ENCODE data around the gene NAV3.

Gene NAV3

DNA sequence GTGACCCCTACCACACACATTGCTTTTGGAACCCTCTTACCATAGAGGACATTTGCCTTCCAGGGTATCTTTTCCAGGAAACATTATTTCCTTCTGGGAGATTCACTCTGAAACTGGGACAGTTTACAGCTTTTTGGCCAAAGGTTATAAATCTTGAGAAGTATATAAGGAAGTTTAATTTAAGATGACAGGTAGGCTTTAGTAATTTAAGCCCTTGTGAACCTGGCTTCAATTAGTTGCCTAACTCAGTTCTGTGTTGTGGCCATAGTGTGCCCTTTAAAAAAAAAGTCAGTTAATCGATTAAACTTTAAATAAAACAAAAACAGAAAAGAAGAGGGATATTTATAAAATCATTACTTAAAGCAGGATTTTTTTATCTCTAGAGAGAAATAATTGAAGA lies 142.9 kb downstream of the NAV3 start:
- Mint-ChIP-seq H3K4me1 (no peaks in the 10 kb centered on the region), H3K27me3 (no peaks in the 10 kb centered on the region), H3K27ac (no peak overlapping the region), H3K9me3 (no peaks in the 10 kb centered on the region), H3K4me3 (no peak overlapping the region), H3K36me3 (no peaks in the 10 kb centered on the region)

DNA sequence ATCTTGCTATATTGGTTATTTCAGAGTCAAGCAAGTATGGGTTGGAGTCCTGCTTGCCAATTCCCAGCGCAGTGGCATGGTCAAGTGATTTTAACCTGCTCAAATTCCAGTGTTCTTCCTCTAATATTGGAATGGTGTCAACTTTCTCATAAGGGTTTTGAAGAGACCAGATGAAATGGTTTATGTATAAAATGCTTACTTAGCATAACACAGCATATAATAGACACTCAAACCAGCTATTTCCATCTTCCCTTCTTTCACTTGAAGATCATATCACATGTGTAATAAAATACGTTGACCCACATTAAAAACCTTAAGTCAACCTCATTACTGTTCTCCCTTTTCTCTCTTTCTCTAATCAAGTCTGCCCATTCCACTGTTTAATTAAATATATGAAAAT lies 144.0 kb downstream of the NAV3 start:
- no peak overlapping the region for H3K27ac Mint-ChIP-seq
- no peaks in the 10 kb centered on the region for H3K27me3 Mint-ChIP-seq
- H3K36me3 Mint-ChIP-seq = no peaks in the 10 kb centered on the region
- H3K4me1 Mint-ChIP-seq = no peaks in the 10 kb centered on the region
- no peaks in the 10 kb centered on the region for H3K9me3 Mint-ChIP-seq
- H3K4me3 Mint-ChIP-seq = no peak overlapping the region

DNA sequence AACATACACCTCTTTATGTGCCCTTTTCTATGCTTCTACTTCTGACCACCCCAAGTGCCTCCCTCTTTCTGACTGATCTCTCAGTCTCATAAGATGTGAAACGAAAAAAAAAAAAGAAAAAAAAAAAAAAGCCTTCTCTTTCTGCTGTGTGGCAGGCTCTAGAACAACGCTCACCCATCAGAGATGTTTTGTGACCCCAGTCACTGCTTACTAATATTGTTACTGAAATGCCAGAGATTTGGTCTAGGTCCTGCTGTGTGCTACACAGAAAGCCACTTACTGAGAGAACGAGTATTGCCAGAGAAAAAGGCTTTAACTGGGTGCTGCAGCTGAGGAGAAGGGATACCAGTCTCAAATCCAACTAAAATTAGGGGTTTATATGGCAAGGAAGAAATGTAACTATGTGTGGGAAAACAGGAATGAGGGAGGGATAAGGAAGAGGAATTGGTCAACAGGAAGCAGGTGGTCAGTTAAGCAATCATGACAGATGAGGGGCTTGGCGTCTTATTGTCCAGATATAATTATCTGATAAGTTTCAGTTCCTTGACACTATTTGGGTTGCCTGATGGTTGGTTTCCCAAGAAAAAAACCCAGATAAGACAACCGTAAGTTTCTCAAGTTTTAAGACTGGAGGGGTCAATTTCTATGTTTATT lies 149.0 kb downstream of the NAV3 start:
- Mint-ChIP-seq H3K9me3 (peaks cover 9% of the 10 kb centered on the region), H3K36me3 (no peaks in the 10 kb centered on the region), H3K27me3 (no peaks in the 10 kb centered on the region), H3K4me3 (no peak overlapping the region), H3K27ac (no peak overlapping the region), H3K4me1 (no peaks in the 10 kb centered on the region)

DNA sequence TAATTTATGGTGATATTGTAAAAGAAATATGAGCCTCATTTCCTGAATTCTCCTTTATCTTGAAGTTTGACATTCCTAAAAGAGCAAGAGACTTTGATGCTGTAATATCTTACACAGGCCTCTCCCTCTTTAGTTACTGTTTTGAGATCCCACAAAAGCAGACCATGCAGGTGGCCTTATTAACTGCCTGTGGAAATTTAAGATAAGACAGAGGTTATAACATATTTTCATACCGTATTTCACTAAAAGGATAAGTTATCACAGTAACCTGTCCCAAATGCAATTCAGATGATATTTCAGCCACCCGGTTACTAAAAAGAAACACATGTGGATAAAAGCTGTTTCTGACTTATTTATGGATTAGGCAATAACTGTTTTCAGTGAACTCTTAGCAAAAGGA lies 150.1 kb downstream of the NAV3 start:
- H3K4me3 Mint-ChIP-seq = no peak overlapping the region
- H3K9me3 Mint-ChIP-seq = peaks cover 9% of the 10 kb centered on the region
- no peaks in the 10 kb centered on the region for H3K36me3 Mint-ChIP-seq
- no peaks in the 10 kb centered on the region for H3K4me1 Mint-ChIP-seq
- H3K27ac Mint-ChIP-seq = no peak overlapping the region
- no peaks in the 10 kb centered on the region for H3K27me3 Mint-ChIP-seq

DNA sequence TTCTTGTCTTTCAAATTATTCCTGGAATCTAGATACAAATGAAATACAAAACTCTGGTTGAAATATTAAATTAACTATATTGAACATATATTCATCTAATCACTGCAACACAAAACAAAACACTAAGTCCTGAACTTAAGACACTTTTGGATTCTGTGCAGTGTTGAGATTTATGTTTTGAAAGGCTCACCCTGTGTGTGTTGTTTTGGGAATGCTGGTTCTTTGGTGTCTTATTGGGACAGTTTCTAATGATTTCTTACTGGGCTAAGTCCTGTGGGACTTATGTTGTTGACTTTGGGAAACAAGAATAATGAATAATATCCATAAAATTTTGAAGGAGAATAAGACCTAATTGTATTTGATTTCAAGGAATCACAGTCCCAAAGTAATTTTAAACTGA lies 153.2 kb downstream of the NAV3 start:
- Mint-ChIP-seq H3K4me3 (no peak overlapping the region), H3K4me1 (no peaks in the 10 kb centered on the region), H3K27me3 (no peaks in the 10 kb centered on the region), H3K9me3 (peaks cover 9% of the 10 kb centered on the region), H3K27ac (peak overlapping the region; percentile 18), H3K36me3 (no peaks in the 10 kb centered on the region)

DNA sequence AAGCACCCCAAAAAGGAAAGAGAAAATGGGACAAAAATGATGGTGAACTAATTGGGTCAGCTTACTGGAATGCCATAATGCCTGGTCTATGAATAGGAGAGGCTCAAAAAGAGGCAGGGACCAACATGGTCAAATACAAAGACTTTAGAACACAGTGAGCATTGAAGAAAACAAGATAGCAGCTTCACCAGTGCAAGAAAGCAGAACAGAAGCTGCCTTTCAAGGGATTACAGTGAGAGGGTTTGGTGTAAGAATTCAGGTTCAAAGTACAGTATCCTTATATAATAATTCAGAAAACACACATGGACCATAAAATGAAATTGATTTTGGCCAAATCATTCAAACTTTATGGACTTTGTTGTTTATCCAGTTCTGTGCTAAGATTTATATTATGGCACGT lies 162.1 kb downstream of the NAV3 start:
- Mint-ChIP-seq H3K9me3 (no peaks in the 10 kb centered on the region), H3K27ac (no peak overlapping the region), H3K4me3 (no peak overlapping the region), H3K36me3 (no peaks in the 10 kb centered on the region), H3K27me3 (no peaks in the 10 kb centered on the region), H3K4me1 (no peaks in the 10 kb centered on the region)

DNA sequence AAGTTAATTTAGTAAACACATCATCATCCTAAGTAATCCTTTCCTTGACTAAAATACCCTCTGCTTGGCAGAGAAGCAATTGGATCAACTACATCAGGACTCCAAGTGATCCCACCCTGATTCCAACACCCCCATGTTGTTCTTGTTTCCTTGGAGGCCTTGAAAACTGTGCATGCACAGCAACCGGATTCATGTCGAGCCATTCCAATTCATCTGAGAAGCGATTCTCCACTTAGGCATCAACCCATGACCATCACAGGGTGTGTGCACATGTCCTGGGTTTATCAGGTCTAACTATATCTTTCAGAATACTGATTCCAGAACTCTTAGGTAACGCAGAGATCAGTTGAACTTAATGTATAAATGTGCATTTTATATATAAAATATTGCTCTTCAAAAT lies 163.0 kb downstream of the NAV3 start:
- no peaks in the 10 kb centered on the region for H3K36me3 Mint-ChIP-seq
- H3K4me3 Mint-ChIP-seq = no peak overlapping the region
- H3K27ac Mint-ChIP-seq = no peak overlapping the region
- H3K9me3 Mint-ChIP-seq = no peaks in the 10 kb centered on the region
- H3K4me1 Mint-ChIP-seq = no peaks in the 10 kb centered on the region
- no peaks in the 10 kb centered on the region for H3K27me3 Mint-ChIP-seq

DNA sequence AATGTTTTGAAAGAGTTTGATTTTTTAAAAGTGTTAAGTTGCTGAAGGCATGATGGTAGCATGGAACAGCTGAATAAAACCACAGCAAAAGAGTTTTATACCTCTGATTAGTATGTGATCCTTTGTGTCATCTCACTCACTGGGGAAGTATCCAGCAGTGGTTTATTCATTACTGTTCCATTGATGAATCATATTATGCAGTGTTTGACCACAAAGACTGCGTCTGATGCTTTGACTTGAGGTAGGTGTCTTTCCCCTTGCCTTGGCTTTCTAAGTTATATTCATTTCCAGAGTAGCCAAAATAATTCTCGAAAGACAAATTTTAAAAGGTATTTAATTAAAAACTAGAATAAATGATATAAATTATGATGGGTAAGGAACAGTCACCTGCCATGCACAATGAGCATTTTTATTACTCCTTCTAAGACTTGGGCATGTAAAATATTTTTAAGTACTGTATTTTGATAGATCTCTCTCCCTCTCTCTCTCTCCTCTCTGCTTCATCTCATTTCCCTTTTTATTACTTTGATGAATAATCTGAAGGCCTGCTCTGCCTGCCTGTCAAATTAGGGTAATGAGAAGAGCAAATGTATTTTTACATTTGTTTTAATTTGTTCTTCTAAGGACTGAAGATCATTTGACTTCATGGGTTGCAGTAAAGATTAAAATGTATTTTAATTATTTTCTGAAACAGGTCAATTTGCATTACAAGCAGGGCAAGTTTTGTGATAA lies 164.9 kb downstream of the NAV3 start:
- Mint-ChIP-seq H3K27me3 (no peaks in the 10 kb centered on the region), H3K4me3 (no peak overlapping the region), H3K36me3 (no peaks in the 10 kb centered on the region), H3K4me1 (no peaks in the 10 kb centered on the region), H3K27ac (no peak overlapping the region), H3K9me3 (no peaks in the 10 kb centered on the region)

DNA sequence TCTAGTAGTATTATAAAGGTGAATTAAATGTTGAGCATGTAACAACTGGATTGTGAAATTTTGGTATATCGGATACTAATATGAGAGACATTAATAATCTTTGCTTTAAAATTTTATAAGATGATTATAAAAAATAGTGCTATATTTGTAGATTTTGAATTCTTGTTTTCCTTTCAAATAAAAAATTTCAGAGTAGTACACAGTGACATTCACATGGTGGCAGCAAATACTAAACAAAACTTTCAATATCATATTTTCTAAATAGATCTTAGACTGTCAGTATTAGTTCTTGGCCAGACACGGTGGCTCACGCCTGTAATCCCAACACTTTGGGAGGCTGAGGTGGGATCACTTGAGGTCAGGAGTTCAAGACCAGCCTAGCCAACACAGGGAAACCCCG lies 166.0 kb downstream of the NAV3 start:
- H3K27me3 Mint-ChIP-seq = no peaks in the 10 kb centered on the region
- H3K9me3 Mint-ChIP-seq = no peaks in the 10 kb centered on the region
- H3K36me3 Mint-ChIP-seq = no peaks in the 10 kb centered on the region
- no peak overlapping the region for H3K4me3 Mint-ChIP-seq
- no peaks in the 10 kb centered on the region for H3K4me1 Mint-ChIP-seq
- no peak overlapping the region for H3K27ac Mint-ChIP-seq

DNA sequence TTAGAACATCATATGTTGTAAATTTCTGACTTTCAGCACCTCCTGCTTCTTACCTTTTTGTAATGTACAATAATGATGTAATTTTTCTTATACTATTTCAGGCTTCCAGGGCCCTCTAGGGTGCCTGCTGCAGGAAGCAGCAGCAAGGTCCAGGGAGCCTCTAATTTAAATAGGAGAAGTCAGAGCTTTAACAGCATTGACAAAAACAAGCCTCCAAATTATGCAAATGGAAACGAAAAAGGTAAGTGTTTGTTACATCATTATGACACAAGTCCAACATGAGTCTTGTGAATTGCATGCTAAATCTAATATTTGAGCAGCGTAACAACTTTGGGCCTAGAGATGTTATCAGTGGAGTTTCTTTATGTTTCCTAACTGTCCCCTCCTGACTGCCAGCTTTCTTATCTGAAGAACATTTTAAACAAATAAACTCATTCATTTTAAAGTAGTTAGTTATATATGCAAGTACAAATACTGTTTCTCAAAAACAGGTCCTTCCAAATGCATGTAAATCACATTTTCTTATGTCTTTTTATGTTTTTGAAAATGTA lies 167.6 kb downstream of the NAV3 start:
- no peaks in the 10 kb centered on the region for H3K27me3 Mint-ChIP-seq
- no peak overlapping the region for H3K4me3 Mint-ChIP-seq
- H3K9me3 Mint-ChIP-seq = no peaks in the 10 kb centered on the region
- H3K4me1 Mint-ChIP-seq = no peaks in the 10 kb centered on the region
- H3K36me3 Mint-ChIP-seq = no peaks in the 10 kb centered on the region
- no peak overlapping the region for H3K27ac Mint-ChIP-seq

DNA sequence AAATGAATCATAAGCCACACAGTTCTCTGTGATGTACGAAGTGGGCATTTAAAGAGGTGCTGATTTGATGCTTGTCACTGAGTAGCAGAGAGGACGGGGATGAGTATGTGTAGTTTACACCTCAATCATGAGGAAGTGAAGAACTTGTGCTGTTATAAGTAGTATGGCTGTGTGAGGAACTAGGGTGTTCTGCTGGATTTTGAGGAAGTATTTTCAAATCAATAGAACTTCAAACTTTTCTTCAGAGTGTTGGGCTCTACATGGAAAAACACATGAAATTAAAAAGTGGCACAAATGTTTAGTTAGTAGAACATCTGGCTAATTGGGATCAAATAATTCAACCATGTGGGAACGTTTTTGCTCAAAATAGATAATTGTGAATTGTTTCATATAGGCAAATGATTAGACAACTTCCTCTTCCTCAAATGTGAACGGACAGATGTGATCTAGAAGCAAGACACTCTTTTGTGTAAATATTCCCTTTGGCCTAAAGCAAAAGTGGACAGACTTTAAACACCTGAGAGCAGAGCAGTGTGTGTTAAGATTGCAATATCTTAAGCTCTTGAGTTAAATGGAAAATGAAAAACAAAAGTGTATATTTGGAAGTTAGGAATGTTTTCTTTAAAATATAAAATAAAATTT lies 168.5 kb downstream of the NAV3 start:
- Mint-ChIP-seq H3K4me3 (no peak overlapping the region), H3K36me3 (no peaks in the 10 kb centered on the region), H3K4me1 (no peaks in the 10 kb centered on the region), H3K9me3 (peaks cover 5% of the 10 kb centered on the region), H3K27ac (no peak overlapping the region), H3K27me3 (no peaks in the 10 kb centered on the region)

DNA sequence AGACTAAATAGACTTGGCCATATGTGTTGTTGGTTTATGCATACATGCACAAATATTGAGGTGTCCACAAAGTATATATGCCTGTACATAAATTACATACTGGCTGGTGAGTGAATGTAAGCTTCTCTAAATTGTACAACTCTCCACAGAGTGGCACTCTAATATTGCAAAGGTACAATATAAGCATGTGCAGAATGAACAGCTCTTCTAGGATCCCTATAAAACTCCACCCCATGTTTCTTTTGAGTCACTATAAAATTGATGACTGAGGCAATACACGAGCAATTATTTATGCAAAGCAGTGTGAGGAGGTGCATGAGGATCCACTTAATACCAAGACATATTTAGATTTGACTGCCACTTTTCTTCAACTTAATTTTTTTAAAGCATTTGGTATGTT lies 172.2 kb downstream of the NAV3 start:
- no peaks in the 10 kb centered on the region for H3K27me3 Mint-ChIP-seq
- peaks cover 5% of the 10 kb centered on the region for H3K9me3 Mint-ChIP-seq
- no peaks in the 10 kb centered on the region for H3K4me1 Mint-ChIP-seq
- H3K27ac Mint-ChIP-seq = no peak overlapping the region
- no peak overlapping the region for H3K4me3 Mint-ChIP-seq
- H3K36me3 Mint-ChIP-seq = no peaks in the 10 kb centered on the region

DNA sequence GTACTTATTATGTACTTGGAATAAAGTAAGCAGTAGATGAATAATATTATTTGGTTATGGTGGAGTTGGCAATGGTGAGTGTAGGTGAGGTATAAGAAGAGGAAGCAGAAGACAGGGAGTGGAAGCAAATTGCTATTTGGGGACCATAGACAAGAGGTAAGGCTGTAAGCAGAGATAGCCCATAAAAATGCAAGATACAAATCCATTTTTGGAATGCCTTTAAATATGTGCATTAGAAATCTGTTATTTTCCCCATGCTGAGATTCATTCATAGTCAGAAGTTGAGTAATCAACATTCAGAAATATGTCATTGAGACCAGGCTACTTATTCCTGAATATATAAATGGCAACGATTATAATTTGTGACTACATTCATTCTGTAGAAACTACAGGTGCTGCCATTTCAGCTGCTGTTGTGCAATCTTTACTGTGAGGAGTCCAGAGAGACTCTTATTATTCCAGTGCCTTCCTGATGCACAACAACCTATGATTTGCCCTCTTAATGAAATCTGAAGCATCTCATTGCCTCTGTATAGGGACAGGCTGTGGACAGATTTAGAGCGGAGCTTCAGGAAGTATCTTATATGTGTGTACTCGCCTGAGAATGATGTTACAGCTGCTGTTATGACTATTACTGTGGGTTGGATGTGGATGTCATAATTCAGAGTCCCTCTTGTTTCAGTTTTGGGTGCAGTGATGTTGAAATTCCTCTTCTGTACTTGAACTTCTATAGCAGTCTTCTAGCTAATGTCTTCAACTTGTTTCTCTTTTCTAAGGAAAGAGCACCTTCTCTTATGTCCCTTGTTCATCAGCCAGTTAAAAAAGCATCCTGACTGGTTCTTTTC lies 173.8 kb downstream of the NAV3 start:
- no peaks in the 10 kb centered on the region for H3K36me3 Mint-ChIP-seq
- H3K27ac Mint-ChIP-seq = peak overlapping the region; percentile 43
- no peak overlapping the region for H3K4me3 Mint-ChIP-seq
- no peaks in the 10 kb centered on the region for H3K27me3 Mint-ChIP-seq
- H3K4me1 Mint-ChIP-seq = no peaks in the 10 kb centered on the region
- peaks cover 5% of the 10 kb centered on the region for H3K9me3 Mint-ChIP-seq

DNA sequence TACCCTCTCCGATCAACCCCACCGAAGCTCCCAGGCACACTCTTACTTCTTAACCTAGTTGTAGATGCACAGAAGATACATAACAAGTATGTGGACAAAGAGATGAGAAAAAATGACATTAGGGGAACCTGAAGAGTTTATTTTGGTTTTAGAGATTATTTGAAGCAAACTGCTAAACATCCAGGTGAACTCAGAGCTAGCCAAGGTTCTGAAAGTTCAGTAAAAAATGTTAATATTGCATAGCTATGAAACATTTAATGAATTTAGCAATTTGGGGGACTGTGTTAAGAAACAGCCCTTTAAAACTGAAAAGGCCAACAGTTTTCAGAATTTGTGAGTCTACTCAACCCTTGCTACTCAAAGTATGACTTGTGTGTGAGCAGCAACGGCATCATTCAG lies 174.4 kb downstream of the NAV3 start:
- H3K36me3 Mint-ChIP-seq = no peaks in the 10 kb centered on the region
- H3K27ac Mint-ChIP-seq = no peak overlapping the region
- no peak overlapping the region for H3K4me3 Mint-ChIP-seq
- no peaks in the 10 kb centered on the region for H3K4me1 Mint-ChIP-seq
- H3K9me3 Mint-ChIP-seq = peaks cover 5% of the 10 kb centered on the region
- H3K27me3 Mint-ChIP-seq = no peaks in the 10 kb centered on the region

DNA sequence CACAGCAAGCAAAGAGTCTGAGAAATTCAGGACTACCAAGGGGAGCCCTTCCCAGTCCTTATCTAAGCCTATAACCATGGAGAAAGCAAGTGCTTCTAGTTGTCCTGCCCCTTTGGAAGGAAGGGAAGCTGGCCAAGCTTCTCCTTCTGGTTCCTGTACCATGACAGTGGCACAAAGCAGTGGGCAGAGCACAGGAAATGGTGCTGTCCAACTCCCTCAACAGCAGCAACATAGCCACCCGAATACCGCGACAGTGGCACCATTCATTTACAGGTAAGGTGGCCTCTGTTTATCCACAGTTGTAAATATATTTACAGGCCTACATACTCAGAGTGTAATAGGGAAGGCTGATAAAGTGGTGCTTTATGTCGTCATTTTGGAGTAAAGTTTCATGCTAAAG lies 176.5 kb downstream of the NAV3 start:
- Mint-ChIP-seq H3K27me3 (no peaks in the 10 kb centered on the region), H3K36me3 (no peaks in the 10 kb centered on the region), H3K9me3 (peaks cover 5% of the 10 kb centered on the region), H3K4me1 (no peaks in the 10 kb centered on the region), H3K4me3 (no peak overlapping the region), H3K27ac (no peak overlapping the region)

All from activated naive CD4-positive, alpha-beta T cell treated with anti-CD3 and anti-CD28 coated beads, Interleukin-2, amount 50 U/mL, for 24 hours (primary cell).